OCI-LY3 (cell line): ENCODE results near the gene KBTBD13.
"Not testable (repeated sequence)": the region's sequence is repeated elsewhere in the genome, so short reads cannot be mapped to it uniquely, and the experiment has no call there.

Experiments used
- H2AFZ ChIP-seq: fragments of 200-600, 300-600 bp; shearing (Covaris generic); 2 replicates; pipeline ENCODE4 v1.6.0; 2014; ENCODE audit warnings: antibody characterized with exemption, low read depth, low read length
- H3K27ac ChIP-seq: fragments of 200-600, 300-600 bp; sonication (generic); 2 replicates; pipeline ENCODE4 v1.5.1; 2014; ENCODE audit warnings: mild to moderate bottlenecking, low read length, moderate library complexity, mixed read lengths
- H3K27me3 ChIP-seq: fragments of 200-600, 300-600 bp; sonication (generic); 2 replicates; pipeline ENCODE4 v1.6.1; 2014; ENCODE audit warnings: low read depth, low read length, mixed read lengths
- H3K36me3 ChIP-seq: fragments of 200-600, 300-600 bp; sonication (generic); replicated peaks from 2 replicates; pipeline ENCODE3; 2014; ENCODE audit warnings: low read depth, low read length, mixed read lengths
- H3K4me1 ChIP-seq: fragments of 300-600, 200-600 bp; sonication (generic); 2 replicates; pipeline ENCODE4 v1.6.1; 2014; ENCODE audit warnings: low read length, mixed read lengths
- H3K4me2 ChIP-seq: fragments of 200-600, 300-600 bp; sonication (generic); 2 replicates; pipeline ENCODE4 v1.6.1; 2014; ENCODE audit warnings: low read length, mixed read lengths
- H3K4me3 ChIP-seq: fragments of 300-600, 200-600 bp; sonication (generic); 2 replicates; pipeline ENCODE4 v1.5.1; 2014; ENCODE audit warnings: antibody characterized with exemption, mild to moderate bottlenecking, low read length, moderate library complexity
- H3K79me2 ChIP-seq: fragments of 300-600, 200-600 bp; shearing (Covaris generic); 2 replicates; pipeline ENCODE4 v1.6.1; 2014; ENCODE audit warnings: mild to moderate bottlenecking, low read length, mixed read lengths
- H3K9ac ChIP-seq: fragments of 300-600, 200-600 bp; shearing (Covaris generic); 2 replicates; pipeline ENCODE4 v1.6.0; 2014; ENCODE audit warnings: mild to moderate bottlenecking, low read length, moderate library complexity
- H3K9me3 ChIP-seq: fragments of 200-600, 300-600 bp; shearing (Covaris generic); 2 replicates; pipeline ENCODE4 v1.6.1; 2014; ENCODE audit warnings: low read length, mixed read lengths; ENCODE audit not compliant: insufficient read depth
- H4K20me1 ChIP-seq: fragments of 200-600, 300-600 bp; sonication (generic); 2 replicates; pipeline ENCODE4 v1.6.1; 2016; ENCODE audit warnings: low read length, mixed read lengths; ENCODE audit not compliant: insufficient read depth
- CTCF ChIP-seq: fragments of 200-600, 300-600 bp; sonication (generic); IDR thresholded peaks from 2 replicates; pipeline ENCODE4 v1.5.1; 2014; ENCODE audit warnings: antibody characterized with exemption, low read length, low read depth
- EZH2phosphoT487 ChIP-seq: fragments of 200-600 bp; shearing (Covaris generic); IDR thresholded peaks from 2 replicates; pipeline ENCODE4 v1.6.1; 2018; ENCODE audit warnings: antibody characterized with exemption, mixed run types, low read depth

Gene KBTBD13

GRCh38 chr15:65092911-65093792, 16.6 kb downstream of the KBTBD13 start:
- no peak overlapping the region for H2AFZ ChIP-seq
- H3K27me3 ChIP-seq: no peaks in the 10 kb centered on the region
- no peak overlapping the region for H3K9ac ChIP-seq
- H3K4me3 ChIP-seq: no peak overlapping the region
- TF ChIP-seq EZH2phosphoT487 (no peak), CTCF (no peak)
- no peaks in the 10 kb centered on the region for H4K20me1 ChIP-seq
- H3K36me3 ChIP-seq: peaks cover 1% of the 10 kb centered on the region
- no peaks in the 10 kb centered on the region for H3K9me3 ChIP-seq
- H3K4me2 ChIP-seq: no peak overlapping the region
- no peaks in the 10 kb centered on the region for H3K4me1 ChIP-seq
- H3K27ac ChIP-seq: no peak overlapping the region
- no peaks in the 10 kb centered on the region for H3K79me2 ChIP-seq

- not testable (repeated sequence) for H2AFZ ChIP-seq, H3K9ac ChIP-seq, H3K36me3 ChIP-seq, H3K4me2 ChIP-seq, H3K4me1 ChIP-seq, H4K20me1 ChIP-seq, H3K4me3 ChIP-seq, H3K79me2 ChIP-seq, H3K9me3 ChIP-seq, H3K27ac ChIP-seq, H3K27me3 ChIP-seq
Measured at GRCh38 chr15:65093793-65094170, 17.2 kb downstream of the KBTBD13 start.

GRCh38 chr15:65094294-65094995, 17.9 kb downstream of the KBTBD13 start:
- H3K4me1 ChIP-seq: no peaks in the 10 kb centered on the region

GRCh38 chr15:65095011-65095746, 18.6 kb downstream of the KBTBD13 start:
- Histone ChIP-seq H3K27ac (no peak overlapping the region), H3K4me1 (no peaks in the 10 kb centered on the region), H3K36me3 (peaks cover 13% of the 10 kb centered on the region), H3K4me2 (no peak overlapping the region), H3K4me3 (no peak overlapping the region), H2AFZ (no peak overlapping the region), H3K9me3 (no peaks in the 10 kb centered on the region), H3K27me3 (no peaks in the 10 kb centered on the region), H4K20me1 (no peaks in the 10 kb centered on the region), H3K9ac (no peak overlapping the region), H3K79me2 (no peaks in the 10 kb centered on the region)
- TF ChIP-seq EZH2phosphoT487: no peak
- no peak for TF ChIP-seq CTCF

More at GRCh38 chr15:65094294-65094995, 17.9 kb downstream of the KBTBD13 start:
- Histone ChIP-seq H3K27ac (no peak overlapping the region), H3K4me2 (no peak overlapping the region), H3K27me3 (no peaks in the 10 kb centered on the region), H3K79me2 (no peaks in the 10 kb centered on the region), H3K9me3 (no peaks in the 10 kb centered on the region), H3K4me3 (no peak overlapping the region), H4K20me1 (no peaks in the 10 kb centered on the region), H3K36me3 (peaks cover 13% of the 10 kb centered on the region), H3K9ac (no peak overlapping the region), H2AFZ (no peak overlapping the region)
- no peak for TF ChIP-seq EZH2phosphoT487
- no peak for TF ChIP-seq CTCF
